ENCODE data around the gene GLB1L.
"Not testable (repeated sequence)": the region's sequence is repeated elsewhere in the genome, so short reads cannot be mapped to it uniquely, and the experiment has no call there.

GLB1L gene

DNA sequence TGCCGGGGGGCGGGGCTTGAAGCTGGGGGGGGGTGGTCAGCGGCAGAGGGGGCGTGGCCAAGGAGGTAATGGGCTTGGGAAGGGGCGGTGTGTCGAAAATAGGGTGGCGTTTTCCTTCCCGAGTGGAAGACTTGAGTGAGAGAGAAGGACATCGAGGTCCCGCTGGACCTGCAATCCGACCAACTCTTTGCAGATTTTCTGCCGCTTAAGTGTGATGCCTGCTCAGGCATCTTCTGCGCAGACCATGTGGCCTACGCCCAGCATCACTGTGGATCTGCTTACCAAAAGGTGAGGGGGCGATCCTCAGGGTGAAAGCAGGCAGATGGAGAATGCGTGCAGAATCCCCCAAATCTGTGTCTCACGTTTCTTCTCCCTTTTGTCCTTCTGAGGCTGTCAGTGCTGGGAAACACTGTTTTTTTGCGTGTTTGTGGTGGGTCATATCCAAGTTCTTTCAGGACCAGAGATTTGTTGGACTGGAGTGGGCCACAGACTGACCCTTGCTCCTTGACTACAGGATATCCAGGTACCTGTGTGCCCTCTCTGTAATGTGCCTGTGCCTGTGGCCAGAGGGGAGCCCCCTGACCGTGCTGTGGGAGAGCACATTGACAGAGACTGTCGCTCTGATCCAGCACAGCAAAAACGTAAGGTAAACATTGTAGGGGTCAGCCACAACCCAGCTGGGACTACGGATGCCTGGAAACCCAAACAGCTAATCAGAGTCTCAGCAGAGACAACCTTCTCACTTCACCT, 37.9 kb downstream of the GLB1L start:
- peak overlapping the region; percentile 77 for H3K27ac ChIP-seq
- TF ChIP-seq ZFX (IDR thresholded peaks at IDR 0.05) = no peak
- TF ChIP-seq, protein P1, sequence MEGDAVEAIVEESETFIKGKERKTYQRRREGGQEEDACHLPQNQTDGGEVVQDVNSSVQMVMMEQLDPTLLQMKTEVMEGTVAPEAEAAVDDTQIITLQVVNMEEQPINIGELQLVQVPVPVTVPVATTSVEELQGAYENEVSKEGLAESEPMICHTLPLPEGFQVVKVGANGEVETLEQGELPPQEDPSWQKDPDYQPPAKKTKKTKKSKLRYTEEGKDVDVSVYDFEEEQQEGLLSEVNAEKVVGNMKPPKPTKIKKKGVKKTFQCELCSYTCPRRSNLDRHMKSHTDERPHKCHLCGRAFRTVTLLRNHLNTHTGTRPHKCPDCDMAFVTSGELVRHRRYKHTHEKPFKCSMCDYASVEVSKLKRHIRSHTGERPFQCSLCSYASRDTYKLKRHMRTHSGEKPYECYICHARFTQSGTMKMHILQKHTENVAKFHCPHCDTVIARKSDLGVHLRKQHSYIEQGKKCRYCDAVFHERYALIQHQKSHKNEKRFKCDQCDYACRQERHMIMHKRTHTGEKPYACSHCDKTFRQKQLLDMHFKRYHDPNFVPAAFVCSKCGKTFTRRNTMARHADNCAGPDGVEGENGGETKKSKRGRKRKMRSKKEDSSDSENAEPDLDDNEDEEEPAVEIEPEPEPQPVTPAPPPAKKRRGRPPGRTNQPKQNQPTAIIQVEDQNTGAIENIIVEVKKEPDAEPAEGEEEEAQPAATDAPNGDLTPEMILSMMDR (conservative IDR thresholded peaks at IDR 0.05) = no peak

- TF ChIP-seq ZFX (IDR thresholded peaks at IDR 0.05) = no peak
- TF ChIP-seq, protein P1 (conservative IDR thresholded peaks at IDR 0.05) = no peak
- H3K27ac ChIP-seq = peak within 1 kb of the TSS; percentile 77
Observed at GRCh38 chr2:219206328-219207133, 38.7 kb downstream of the GLB1L start, which contains the start of gene ZFAND2B. Gene ZFAND2B, plus strand, starts transcription at chr2:219206782. Its CDS starts 206 bp downstream, at chr2:219206988.

DNA sequence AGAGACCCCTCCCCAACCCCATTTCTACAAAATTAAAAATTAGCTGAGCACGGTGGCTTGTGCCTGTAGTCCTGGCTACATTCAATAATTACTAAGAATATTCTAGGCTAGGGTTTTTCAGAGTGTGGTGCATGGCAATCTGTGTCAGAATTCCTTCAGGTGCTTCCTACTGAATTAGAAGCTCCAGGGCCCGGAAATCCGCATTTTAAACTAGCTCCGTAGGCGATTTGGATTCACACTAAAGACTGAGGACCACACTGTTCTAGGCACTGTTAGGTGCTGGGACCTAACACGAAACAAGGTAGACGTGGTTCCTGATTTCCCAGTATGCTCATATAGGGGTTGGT, 39.3 kb downstream of the GLB1L start:
- TF ChIP-seq, protein P1 (conservative IDR thresholded peaks at IDR 0.05) = no peak
- peak overlapping the region; percentile 77 for H3K27ac ChIP-seq

DNA sequence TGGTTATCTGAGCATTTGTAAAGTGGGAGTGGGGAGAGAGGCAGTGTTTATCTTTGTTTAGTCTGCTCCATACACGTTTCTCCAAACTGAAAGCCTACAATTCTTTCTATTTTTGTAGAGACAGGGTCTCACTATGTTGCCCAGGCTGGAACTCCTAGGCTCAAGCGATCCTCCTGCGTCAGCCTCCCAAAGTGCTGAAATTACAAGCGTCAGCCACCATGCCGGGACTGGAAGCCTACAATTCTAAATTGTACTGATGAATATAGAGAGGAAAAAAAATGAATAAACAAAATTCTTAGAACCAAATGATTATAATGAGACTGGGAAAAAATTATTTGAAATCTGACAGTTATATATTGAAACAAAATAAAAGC, 40.1 kb downstream of the GLB1L start:
- H3K27ac ChIP-seq = no peak overlapping the region
- no peak for TF ChIP-seq ZFX (IDR thresholded peaks at IDR 0.05)
- TF ChIP-seq, protein P1 (conservative IDR thresholded peaks at IDR 0.05) = no peak

DNA sequence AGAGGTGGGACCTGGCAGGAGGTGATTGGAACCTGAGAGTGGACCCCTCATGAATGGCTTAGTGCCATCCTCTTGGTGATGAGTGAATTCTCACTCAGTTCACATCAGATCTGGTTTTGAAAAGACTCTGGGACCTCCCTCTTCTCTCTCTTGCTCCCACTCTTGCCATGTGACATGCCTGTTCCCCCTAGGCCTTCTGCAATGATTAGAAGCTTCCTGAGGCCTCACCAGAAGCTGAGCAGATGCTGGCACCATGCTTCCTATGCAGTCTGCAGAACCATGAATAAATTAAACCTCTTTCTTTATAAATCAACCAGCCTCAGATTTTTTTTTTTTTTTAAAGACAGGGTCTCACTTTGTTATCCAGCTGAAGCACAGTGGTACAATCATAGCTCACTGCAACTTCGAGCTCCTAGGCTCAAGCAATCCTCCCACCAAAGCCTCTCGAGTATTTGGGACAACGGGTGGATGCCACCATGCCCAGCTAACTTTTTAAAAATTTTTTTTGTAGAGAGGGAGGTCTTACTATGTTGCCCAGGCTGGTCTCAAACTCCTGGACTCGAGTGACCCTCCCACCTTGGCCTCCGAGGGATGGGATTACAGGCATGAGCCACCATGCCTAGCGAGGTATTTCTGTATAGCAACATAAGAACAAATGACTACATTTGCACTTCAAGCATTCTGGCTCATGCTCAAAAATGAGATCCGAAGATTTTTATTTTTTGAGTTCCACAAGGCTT, 40.6 kb downstream of the GLB1L start:
- no peak overlapping the region for H3K27ac ChIP-seq
- no peak for TF ChIP-seq ZFX (IDR thresholded peaks at IDR 0.05)
- TF ChIP-seq, protein P1 (conservative IDR thresholded peaks at IDR 0.05) = no peak

DNA sequence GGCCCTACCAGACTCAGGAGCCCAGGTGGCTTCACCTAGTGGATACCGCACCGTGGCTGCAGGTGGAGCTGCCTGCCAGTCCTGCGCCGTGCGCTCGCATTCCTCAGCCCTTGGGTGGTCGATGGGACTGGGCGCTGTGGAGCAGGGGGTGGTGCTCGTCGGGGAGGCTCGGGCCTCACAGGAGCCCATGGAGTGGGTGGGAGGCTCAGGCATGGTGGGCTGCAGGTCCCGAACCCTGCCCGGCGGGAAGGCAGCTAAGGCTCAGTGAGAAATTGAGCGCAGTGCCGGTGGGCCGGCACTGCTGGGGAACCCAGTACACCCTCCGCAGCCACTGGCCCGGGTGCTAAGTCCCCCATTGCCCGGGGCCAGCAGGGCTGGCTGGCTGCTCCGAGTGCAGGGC, 43.9 kb downstream of the GLB1L start:
- not testable (repeated sequence) for H3K27ac ChIP-seq

GRCh38 chr2:219200502-219201326, 44.5 kb downstream of the GLB1L start:
- H3K27ac ChIP-seq = not testable (repeated sequence)
